Activated T-cell treated with anti-CD3 and anti-CD28 coated beads for 24 hours (primary cell): ENCODE measurements around the gene DNAH17.

Experiments used
- DNase-seq: peaks from one replicate; pipeline ENCODE4 v3.0.0-alpha.2; 2020; ENCODE audit warnings: low read depth

Gene DNAH17

GRCh38 chr17:78411241-78411857 is 165.8 kb downstream of the DNAH17 start:
- no peak for DNase-seq

GRCh38 chr17:78409191-78409928 is 167.8 kb downstream of the DNAH17 start:
- DNase-seq = no peak

GRCh38 chr17:78408476-78409050 is 168.6 kb downstream of the DNAH17 start:
- no peak for DNase-seq

GRCh38 chr17:78407387-78408000 is 169.7 kb downstream of the DNAH17 start:
- no peak for DNase-seq

- no peak for DNase-seq
These were observed 170.3 kb downstream of the DNAH17 start for GRCh38 chr17:78406920-78407319.

GRCh38 chr17:78406396-78406795 is 170.8 kb downstream of the DNAH17 start:
- DNase-seq = no peak

GRCh38 chr17:78403822-78404221 is 173.4 kb downstream of the DNAH17 start:
- DNase-seq = no peak

GRCh38 chr17:78401891-78402290 is 175.3 kb downstream of the DNAH17 start:
- DNase-seq = no peak

- DNase-seq = no peak
These were observed 175.9 kb downstream of the DNAH17 start for GRCh38 chr17:78401246-78401645.

- DNase-seq = no peak
These were observed 176.5 kb downstream of the DNAH17 start for GRCh38 chr17:78400581-78401240.

- DNase-seq = no peak
These were observed 177.5 kb downstream of the DNAH17 start for GRCh38 chr17:78399693-78400144.

- DNase-seq = no peak
These were observed 178.0 kb downstream of the DNAH17 start for GRCh38 chr17:78399028-78399692.

GRCh38 chr17:78398390-78398789 is 178.8 kb downstream of the DNAH17 start:
- no peak for DNase-seq

- no peak for DNase-seq
These were observed 179.5 kb downstream of the DNAH17 start for GRCh38 chr17:78397681-78398101.

GRCh38 chr17:78396441-78397337 is 180.5 kb downstream of the DNAH17 start:
- no peak for DNase-seq

GRCh38 chr17:78395155-78395554 is 182.0 kb downstream of the DNAH17 start:
- DNase-seq = no peak

- DNase-seq = no peak
These were observed 183.0 kb downstream of the DNAH17 start for GRCh38 chr17:78394209-78394608.

GRCh38 chr17:78393575-78393974 is 183.6 kb downstream of the DNAH17 start:
- DNase-seq = no peak

- no peak for DNase-seq
These were observed 184.9 kb downstream of the DNAH17 start for GRCh38 chr17:78392295-78392694.

- DNase-seq = no peak
These were observed 185.4 kb downstream of the DNAH17 start for GRCh38 chr17:78391843-78392242.

- DNase-seq = no peak
These were observed 186.2 kb downstream of the DNAH17 start for GRCh38 chr17:78391051-78391431.
